B cell (primary cell): ENCODE results near the gene SH2D5.

Experiments
- EZH2 ChIP-seq: IDR thresholded peaks from 2 replicates; pipeline ENCODE4 v1.6.1; 2012; ENCODE audit warnings: borderline replicate concordance, low read depth, mild to moderate bottlenecking, moderate library complexity, low read length; ENCODE audit not compliant: insufficient read depth, poor library complexity, severe bottlenecking
- TF ChIP-seq, protein P1 (sequence below): fragments of 200-600 bp; IDR thresholded peaks from one replicate; pipeline ENCODE4 v1.8.0; 2022; ENCODE audit warnings: antibody characterized with exemption, mild to moderate bottlenecking

DNA sequence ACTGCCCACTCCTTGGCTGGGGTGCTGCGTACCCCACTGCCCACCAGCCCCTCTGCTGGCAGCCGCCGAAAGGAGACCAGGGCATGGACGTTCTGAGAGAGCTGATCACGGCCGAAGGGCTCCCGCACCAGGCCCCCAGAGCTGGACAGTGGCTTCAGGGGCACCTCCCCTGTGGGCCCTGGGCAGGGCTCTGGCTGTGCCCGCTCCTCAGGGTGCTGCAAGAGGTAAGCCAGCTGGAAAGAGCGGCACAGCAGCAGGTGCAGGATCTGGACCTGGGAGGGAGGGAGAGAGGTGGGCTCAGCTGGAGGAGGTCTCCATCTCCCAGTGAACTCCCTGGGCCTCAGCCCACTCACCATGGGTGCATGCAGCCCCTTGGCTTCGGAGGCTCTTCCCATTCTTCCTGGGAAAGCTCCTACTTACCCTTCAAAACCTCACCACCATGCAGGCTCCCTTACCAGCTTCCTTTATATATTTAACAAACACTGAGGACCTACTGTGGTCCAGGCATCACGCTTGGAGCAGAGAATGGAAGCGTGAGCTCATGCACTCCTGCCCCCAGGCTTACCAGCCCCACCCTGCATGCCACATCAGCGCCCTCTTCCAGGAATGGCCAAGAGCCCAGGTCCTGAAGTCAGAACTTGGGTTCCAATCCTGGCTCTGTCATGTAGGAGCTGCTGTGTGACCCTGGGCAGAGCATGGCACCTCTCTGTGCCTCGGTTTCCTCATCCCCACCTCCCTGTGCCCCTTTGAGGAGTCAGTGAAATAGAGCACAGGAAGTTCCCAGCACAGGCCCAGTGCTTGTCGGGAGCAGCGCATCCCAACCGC, 7.9 kb downstream of the SH2D5 start:
- TF ChIP-seq, protein P1, sequence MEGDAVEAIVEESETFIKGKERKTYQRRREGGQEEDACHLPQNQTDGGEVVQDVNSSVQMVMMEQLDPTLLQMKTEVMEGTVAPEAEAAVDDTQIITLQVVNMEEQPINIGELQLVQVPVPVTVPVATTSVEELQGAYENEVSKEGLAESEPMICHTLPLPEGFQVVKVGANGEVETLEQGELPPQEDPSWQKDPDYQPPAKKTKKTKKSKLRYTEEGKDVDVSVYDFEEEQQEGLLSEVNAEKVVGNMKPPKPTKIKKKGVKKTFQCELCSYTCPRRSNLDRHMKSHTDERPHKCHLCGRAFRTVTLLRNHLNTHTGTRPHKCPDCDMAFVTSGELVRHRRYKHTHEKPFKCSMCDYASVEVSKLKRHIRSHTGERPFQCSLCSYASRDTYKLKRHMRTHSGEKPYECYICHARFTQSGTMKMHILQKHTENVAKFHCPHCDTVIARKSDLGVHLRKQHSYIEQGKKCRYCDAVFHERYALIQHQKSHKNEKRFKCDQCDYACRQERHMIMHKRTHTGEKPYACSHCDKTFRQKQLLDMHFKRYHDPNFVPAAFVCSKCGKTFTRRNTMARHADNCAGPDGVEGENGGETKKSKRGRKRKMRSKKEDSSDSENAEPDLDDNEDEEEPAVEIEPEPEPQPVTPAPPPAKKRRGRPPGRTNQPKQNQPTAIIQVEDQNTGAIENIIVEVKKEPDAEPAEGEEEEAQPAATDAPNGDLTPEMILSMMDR = no peak
- TF ChIP-seq EZH2 = no peak
